Hepatocyte (in vitro differentiated cells): ENCODE results near the gene CPTP. TPM values are rescaled to one million over a fixed set of nuclear protein-coding genes. Genes with fewer than 3 reads are reported as not detected.

Source experiments
- DNase-seq: peaks from one replicate; pipeline ENCODE4 v3.0.0-alpha.2; 2016; ENCODE audit warnings: low spot score
- H2AFZ ChIP-seq: fragments of 200-600 bp; sonication (generic); 2 replicates; pipeline ENCODE4 v1.6.0; 2016; ENCODE audit warnings: antibody characterized with exemption, mild to moderate bottlenecking
- H3K27ac ChIP-seq: fragments of 200-600 bp; sonication (generic); 2 replicates; pipeline ENCODE4 v1.5.1; 2016; ENCODE audit warnings: mild to moderate bottlenecking
- H3K27me3 ChIP-seq: fragments of 200-600 bp; sonication (generic); 2 replicates; pipeline ENCODE4 v1.6.1; 2016
- H3K36me3 ChIP-seq: fragments of 200-600 bp; sonication (generic); replicated peaks from 2 replicates; pipeline ENCODE4 v1.5.1; 2016; ENCODE audit warnings: low read depth; ENCODE audit not compliant: insufficient read depth
- H3K4me1 ChIP-seq: fragments of 200-600 bp; sonication (generic); 2 replicates; pipeline ENCODE4 v1.5.1; 2016; ENCODE audit warnings: mild to moderate bottlenecking, moderate library complexity; ENCODE audit not compliant: insufficient read depth
- H3K4me2 ChIP-seq: fragments of 200-600 bp; sonication (generic); 2 replicates; pipeline ENCODE4 v1.6.0; 2016
- H3K4me3 ChIP-seq: fragments of 200-600 bp; sonication (generic); 2 replicates; pipeline ENCODE4 v1.5.1; 2016; ENCODE audit warnings: mild to moderate bottlenecking
- H3K79me2 ChIP-seq: fragments of 200-600 bp; sonication (generic); 2 replicates; pipeline ENCODE4 v1.6.0; 2017; ENCODE audit warnings: mild to moderate bottlenecking
- H3K9me2 ChIP-seq: fragments of 200-600 bp; sonication (generic); replicated peaks from 2 replicates; pipeline ENCODE4 v1.6.0; 2017; ENCODE audit warnings: mild to moderate bottlenecking; ENCODE audit not compliant: insufficient read depth
- H3K9me3 ChIP-seq: fragments of 200-600 bp; sonication (generic); 2 replicates; pipeline ENCODE4 v1.5.1; 2016; ENCODE audit warnings: low read depth, mild to moderate bottlenecking
- H4K20me1 ChIP-seq: fragments of 200-600 bp; sonication (generic); 2 replicates; pipeline ENCODE4 v1.6.0; 2016; ENCODE audit warnings: mild to moderate bottlenecking; ENCODE audit not compliant: insufficient read depth, poor library complexity, severe bottlenecking
- EZH2 ChIP-seq: fragments of 200-600 bp; sonication (generic); IDR thresholded peaks from 2 replicates; pipeline ENCODE4 v1.6.1; 2016; ENCODE audit warnings: antibody characterized with exemption, mild to moderate bottlenecking, borderline replicate concordance
- EZH2phosphoT487 ChIP-seq: fragments of 200-600 bp; sonication (generic); IDR thresholded peaks from one replicate; pipeline ENCODE4 v1.6.1; 2018; ENCODE audit warnings: antibody characterized with exemption, mild to moderate bottlenecking, low read depth, moderate library complexity; ENCODE audit not compliant: unreplicated experiment, severe bottlenecking
- WGBS: methylation state at CpG from one replicate; pipeline ENCODE4 v1.1.6; 2016; ENCODE audit warnings: low lambda C conversion rate; ENCODE audit errors: missing lambda C conversion rate; 5-methylcytosine and 5-hydroxymethylcytosine counted together
- polyA plus RNA-seq: library from polyadenylated mRNA; unstranded; fragments of >200 nt; fragmentation: Nextera tagmentation; extraction: Ambion mirVana; gene quantifications from 2 replicates; pipeline ENCODE4 v1.2.1, GENCODE V29; 2016
- total RNA-seq: library from RNA; depleted of rRNA; stranded (reverse); fragments of >200 nt; gene quantifications from 2 replicates; pipeline ENCODE4 v1.2.3, GENCODE V29; 2014
- TF ChIP-seq, protein P1 (sequence below): fragments of 200-600 bp; sonication (generic); IDR thresholded peaks from 2 replicates; pipeline ENCODE4 v1.5.1; 2016; ENCODE audit warnings: antibody characterized with exemption, mild to moderate bottlenecking; ENCODE audit not compliant: poor library complexity

The CPTP gene
- total and polyA plus RNA-seq, 2 experiments from 2014 or later: 12.8 to 45.6 TPM

DNA sequence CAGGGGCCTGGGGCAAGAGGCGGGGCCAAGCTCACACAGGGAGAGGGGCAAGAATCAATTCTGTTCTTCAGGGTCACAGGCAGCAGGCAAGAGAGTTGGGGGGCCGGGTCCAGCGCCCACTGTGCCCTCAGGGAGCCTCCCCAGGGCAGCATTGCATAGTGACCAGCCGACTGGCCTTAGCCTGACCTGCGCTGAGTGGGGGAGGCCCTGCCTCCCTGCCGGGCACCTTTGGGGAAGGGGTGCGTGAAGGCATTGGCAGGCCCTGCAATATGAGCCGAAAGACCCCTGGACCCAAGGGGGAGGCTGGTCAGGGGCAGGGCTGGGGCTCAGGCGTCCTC lies 32.2 kb upstream of the CPTP start:
- no peak overlapping the region for H3K4me2 ChIP-seq
- H2AFZ ChIP-seq: no peak overlapping the region
- no peaks in the 10 kb centered on the region for H3K79me2 ChIP-seq
- no peaks in the 10 kb centered on the region for H3K27me3 ChIP-seq
- no peaks in the 10 kb centered on the region for H3K4me1 ChIP-seq
- H3K9me2 ChIP-seq: no peaks in the 10 kb centered on the region
- 93% methylated on average over 6 of the region's 9 CpGs for WGBS
- H3K36me3 ChIP-seq: no peaks in the 10 kb centered on the region
- H3K4me3 ChIP-seq: no peak overlapping the region
- no peak for DNase-seq
- no peaks in the 10 kb centered on the region for H4K20me1 ChIP-seq
- no peaks in the 10 kb centered on the region for H3K9me3 ChIP-seq
- TF ChIP-seq EZH2phosphoT487 (no peak), EZH2 (no peak)
- TF ChIP-seq, protein P1, sequence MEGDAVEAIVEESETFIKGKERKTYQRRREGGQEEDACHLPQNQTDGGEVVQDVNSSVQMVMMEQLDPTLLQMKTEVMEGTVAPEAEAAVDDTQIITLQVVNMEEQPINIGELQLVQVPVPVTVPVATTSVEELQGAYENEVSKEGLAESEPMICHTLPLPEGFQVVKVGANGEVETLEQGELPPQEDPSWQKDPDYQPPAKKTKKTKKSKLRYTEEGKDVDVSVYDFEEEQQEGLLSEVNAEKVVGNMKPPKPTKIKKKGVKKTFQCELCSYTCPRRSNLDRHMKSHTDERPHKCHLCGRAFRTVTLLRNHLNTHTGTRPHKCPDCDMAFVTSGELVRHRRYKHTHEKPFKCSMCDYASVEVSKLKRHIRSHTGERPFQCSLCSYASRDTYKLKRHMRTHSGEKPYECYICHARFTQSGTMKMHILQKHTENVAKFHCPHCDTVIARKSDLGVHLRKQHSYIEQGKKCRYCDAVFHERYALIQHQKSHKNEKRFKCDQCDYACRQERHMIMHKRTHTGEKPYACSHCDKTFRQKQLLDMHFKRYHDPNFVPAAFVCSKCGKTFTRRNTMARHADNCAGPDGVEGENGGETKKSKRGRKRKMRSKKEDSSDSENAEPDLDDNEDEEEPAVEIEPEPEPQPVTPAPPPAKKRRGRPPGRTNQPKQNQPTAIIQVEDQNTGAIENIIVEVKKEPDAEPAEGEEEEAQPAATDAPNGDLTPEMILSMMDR: no peak
- no peak overlapping the region for H3K27ac ChIP-seq

DNA sequence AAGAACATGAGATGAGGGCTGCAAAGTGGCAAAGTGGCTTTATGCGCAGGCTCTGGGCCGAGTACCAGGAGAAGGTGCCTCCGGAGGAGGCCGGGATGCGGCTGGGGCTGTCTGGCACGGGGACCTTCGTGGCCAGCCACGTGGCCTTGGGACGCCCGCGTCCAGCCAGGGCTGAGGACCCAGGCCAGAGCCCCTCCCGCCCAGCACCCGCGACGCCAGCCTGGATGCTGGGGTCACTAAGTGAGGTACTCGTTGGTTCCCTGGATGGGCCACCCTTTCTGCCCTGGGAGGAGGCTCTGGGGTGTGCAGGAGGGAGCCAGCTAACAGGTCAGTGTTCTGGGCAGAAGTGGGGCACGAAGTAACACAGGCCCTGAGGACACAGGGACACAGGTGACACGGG lies 31.8 kb upstream of the CPTP start:
- Histone ChIP-seq H3K4me1 (no peaks in the 10 kb centered on the region), H2AFZ (no peak overlapping the region), H4K20me1 (no peaks in the 10 kb centered on the region), H3K9me3 (no peaks in the 10 kb centered on the region), H3K79me2 (no peaks in the 10 kb centered on the region), H3K4me2 (no peak overlapping the region), H3K27ac (no peak overlapping the region), H3K36me3 (no peaks in the 10 kb centered on the region), H3K4me3 (no peak overlapping the region), H3K27me3 (no peaks in the 10 kb centered on the region), H3K9me2 (no peaks in the 10 kb centered on the region)
- DNase-seq: no peak
- TF ChIP-seq EZH2: no peak
- TF ChIP-seq EZH2phosphoT487: no peak
- TF ChIP-seq, protein P1: no peak
- WGBS: 96% methylated on average over 18 of the region's 18 CpGs

DNA sequence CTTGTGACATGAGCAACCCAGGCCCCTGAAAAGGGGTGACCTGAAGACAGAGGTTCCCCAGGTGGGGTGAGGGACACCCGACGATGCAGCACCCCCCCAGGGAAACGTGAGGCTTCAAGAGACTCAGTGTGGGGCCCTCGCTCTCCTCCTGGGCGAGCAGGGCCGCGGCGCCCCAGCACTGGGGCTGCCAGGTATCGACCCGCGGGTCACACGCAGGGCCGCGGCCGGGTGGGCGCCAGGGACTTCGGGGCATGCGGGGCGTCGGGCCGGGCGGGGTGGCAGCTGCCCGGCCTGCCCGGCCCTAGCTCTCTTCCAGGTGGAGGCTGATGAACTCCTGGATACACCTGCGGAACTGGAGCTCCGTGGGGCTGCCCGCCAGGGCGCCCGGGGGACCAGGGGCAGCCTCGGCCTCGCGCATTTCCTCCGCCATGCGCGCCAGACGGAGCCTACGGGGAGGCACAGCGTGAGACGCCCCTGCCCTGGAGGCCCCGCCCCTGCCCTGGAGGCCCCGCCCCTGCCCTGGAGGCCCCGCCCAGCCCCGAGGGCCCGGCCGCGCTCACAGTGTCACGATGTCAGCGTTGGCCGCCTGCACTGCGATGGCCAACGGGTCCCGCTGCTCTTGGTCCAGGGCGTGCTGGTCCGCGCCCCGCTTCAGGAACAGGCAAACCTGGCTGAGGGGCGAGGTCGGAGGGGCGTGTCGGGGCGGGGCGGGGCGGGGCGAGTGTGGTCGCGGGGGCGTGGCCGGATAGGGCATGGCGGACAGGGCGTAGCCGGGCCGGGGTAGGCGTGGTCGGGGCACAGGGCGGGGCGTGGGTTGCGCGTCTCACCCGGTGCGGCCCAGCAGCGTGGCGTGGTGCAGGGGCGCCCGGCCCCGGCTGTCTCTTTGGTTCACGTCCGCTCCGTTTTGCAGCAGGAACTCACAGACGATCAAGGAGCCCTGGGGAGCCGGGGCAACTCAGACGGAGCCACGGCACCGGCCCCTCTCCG lies 31.0 kb upstream of the CPTP start:
- no peak overlapping the region for H3K4me2 ChIP-seq
- no peak overlapping the region for H3K4me3 ChIP-seq
- 91% methylated on average over 24 of the region's 94 CpGs for WGBS

More for the DNA sequence above, 31.0 kb upstream of the CPTP start:
- no peak overlapping the region for H2AFZ ChIP-seq
- H3K79me2 ChIP-seq: no peaks in the 10 kb centered on the region
- no peak for TF ChIP-seq EZH2
- TF ChIP-seq, protein P1: no peak
- TF ChIP-seq EZH2phosphoT487: no peak
- no peaks in the 10 kb centered on the region for H3K9me3 ChIP-seq
- no peaks in the 10 kb centered on the region for H4K20me1 ChIP-seq
- no peaks in the 10 kb centered on the region for H3K4me1 ChIP-seq
- no peaks in the 10 kb centered on the region for H3K9me2 ChIP-seq
- no peak for DNase-seq
- no peaks in the 10 kb centered on the region for H3K27me3 ChIP-seq
- no peak overlapping the region for H3K27ac ChIP-seq
- H3K36me3 ChIP-seq: no peaks in the 10 kb centered on the region
